ENCODE measurements around the gene BCLAF1. TPM values are rescaled to one million over a fixed set of nuclear protein-coding genes. Genes with fewer than 3 reads are reported as not detected.

The BCLAF1 gene
- total RNA-seq, 1 experiment from 2014 or later, result 117 TPM

DNA sequence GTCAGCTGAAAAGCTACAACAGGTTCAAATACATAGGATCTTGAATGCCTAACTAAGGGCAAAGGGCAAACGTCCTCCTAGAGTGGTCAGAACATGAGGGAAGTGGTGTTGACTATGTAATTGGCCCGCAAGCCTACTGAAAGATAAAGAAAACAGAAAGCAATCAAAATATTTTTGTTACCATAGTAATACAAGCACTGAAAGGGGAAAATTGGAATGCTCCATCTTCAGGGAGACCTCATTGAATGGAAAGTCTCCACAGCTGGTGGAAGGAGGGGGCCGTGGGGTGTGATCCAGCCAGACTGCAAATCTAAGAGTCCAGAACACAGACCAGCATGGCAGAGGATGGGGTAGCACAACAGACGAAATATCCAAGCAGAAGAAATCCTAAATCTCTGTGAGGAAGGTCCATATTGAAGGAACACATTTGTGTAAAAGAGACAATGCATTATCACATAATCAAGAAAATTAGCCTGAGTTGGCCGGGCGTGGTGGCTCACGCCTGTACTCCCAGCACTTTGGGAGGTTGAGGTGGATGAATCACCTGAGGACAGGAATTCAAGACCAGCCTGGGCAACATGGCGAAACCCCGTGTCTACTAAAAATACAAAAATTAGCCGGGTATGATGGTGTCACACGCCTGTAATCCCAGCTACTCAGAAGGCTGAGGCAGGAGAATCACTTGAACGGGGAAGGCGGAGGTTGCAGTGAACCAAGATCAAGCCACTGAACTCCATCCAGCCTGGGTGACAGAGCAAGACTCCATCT is 79.1 kb downstream of the BCLAF1 start:
- no peak for DNase-seq (ENCODE audit: extremely low read depth, low read depth)

DNA sequence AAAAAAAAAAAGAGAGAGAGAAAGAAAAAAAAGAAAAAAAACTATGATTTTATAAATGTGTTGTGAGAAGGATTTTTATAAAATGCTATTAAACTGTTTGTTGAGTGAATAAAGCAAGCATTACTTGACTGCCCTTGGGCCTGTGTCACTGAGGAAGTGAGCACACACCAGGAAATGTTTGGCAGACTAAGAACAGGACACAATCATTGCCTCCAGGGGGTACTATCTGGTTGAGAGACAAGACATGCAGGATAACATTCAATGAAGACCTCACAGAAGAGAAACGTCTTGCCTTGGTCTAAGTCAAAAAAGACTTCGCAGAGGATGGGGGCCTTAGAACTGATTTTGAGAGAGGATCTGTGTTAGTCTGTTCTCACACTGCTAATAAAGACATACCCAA is 80.2 kb downstream of the BCLAF1 start:
- no peak for DNase-seq (ENCODE audit: extremely low read depth, low read depth)

GRCh38 chr6:136208783-136209182 is 80.9 kb downstream of the BCLAF1 start:
- DNase-seq (ENCODE audit: extremely low read depth, low read depth), result no peak

Small RNA genes lying within 50 kb of the gene (small RNA-seq; reads per million reads assigned to genes)
- 0 reads per million in 2 experiments for gene AL023284.1

Other genes with a start within 250 kb of the BCLAF1 start
- gene MTFR2, start 39.5 kb downstream of the BCLAF1 start, total RNA-seq (2014; rRNA removed; shearing (Covaris generic)), result 5.7 and 6.0 TPM in 2 replicates

Measured in NCI-H460 (cell line).